ENCODE results near the gene NOL12.

DNA sequence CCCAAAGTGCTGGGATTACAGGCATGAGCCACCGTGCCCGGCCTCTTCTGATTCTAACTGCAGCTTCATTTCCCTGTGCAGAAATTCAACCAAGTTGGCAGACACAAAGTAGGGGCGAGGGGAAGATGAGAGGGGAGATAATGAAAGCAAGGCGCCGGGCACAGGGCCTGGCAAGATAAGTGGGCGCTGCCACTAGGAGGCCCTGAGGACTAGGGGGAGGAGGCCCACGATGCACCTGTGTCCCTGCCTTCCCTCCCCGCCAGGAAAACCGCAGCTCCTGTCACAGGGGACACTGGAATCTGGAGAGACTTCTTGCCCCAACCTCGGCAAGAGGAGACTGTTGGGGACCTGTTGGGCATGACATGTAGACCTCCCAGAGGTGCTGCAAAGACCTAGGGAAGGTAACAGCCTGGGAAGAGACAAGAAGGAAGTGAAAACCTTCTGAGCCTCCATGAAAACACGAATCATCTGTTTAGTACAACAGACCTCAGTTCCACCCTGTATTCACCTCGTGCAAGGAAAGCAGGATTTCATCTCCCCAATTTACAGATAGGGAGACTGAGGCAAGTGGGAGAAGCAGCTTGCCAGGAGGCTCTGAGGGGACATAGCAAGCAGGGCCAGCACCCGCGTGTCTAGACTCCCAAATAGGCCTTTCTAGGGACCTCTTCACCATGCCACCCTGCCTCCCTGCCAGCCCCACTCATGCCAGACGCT, 13.8 kb upstream of the NOL12 start:
- TF ChIP-seq, protein P1, sequence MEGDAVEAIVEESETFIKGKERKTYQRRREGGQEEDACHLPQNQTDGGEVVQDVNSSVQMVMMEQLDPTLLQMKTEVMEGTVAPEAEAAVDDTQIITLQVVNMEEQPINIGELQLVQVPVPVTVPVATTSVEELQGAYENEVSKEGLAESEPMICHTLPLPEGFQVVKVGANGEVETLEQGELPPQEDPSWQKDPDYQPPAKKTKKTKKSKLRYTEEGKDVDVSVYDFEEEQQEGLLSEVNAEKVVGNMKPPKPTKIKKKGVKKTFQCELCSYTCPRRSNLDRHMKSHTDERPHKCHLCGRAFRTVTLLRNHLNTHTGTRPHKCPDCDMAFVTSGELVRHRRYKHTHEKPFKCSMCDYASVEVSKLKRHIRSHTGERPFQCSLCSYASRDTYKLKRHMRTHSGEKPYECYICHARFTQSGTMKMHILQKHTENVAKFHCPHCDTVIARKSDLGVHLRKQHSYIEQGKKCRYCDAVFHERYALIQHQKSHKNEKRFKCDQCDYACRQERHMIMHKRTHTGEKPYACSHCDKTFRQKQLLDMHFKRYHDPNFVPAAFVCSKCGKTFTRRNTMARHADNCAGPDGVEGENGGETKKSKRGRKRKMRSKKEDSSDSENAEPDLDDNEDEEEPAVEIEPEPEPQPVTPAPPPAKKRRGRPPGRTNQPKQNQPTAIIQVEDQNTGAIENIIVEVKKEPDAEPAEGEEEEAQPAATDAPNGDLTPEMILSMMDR (IDR thresholded peaks at IDR 0.05; ENCODE audit: low read depth, low read length), result no peak
- TF ChIP-seq POLR2A (IDR thresholded peaks at IDR 0.05; ENCODE audit: extremely low read depth, insufficient read length), result no peak
- TF ChIP-seq, protein P2, sequence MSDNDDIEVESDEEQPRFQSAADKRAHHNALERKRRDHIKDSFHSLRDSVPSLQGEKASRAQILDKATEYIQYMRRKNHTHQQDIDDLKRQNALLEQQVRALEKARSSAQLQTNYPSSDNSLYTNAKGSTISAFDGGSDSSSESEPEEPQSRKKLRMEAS (IDR thresholded peaks at IDR 0.05; ENCODE audit: low read depth, low read length), result no peak
- TF ChIP-seq MYC (IDR thresholded peaks at IDR 0.05; ENCODE audit: low read depth, low read length), result no peak

Measured in NB4 (cell line).